ENCODE measurements around the gene CYP2A6. TPM values are rescaled to one million over a fixed set of nuclear protein-coding genes. Genes with fewer than 3 reads are reported as not detected.
A peak's percentile ranks its signal among the peaks of the same experiment; 100 is the strongest.
"Not testable (repeated sequence)": the region's sequence is repeated elsewhere in the genome, so short reads cannot be mapped to it uniquely, and the experiment has no call there.

The CYP2A6 gene
- total RNA-seq, 2 experiments from 2014 or later, result not detected

DNA sequence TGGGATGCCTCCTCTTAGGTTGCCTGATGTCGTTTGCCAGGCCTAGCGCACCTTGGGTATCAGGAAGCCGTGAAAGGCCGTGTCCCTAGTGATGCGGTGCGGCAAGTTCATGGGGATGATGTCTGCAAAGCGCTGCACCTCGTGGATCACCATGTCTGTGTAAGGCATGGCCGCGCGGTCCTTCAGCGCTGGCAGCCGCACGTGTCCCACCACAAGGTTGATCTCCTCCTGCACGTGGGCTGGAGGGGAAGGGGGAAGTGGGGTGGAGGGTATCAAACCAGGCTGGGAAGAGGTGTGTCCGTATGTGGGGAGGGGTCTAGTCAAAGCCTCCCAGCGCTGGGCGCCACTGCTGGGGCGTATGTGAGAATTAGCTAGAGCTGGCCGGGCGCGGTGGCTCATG lies 28.1 kb downstream of the CYP2A6 start:
- Mint-ChIP-seq H3K36me3 (peaks cover 7% of the 10 kb centered on the region), H3K27me3 (peaks cover 3% of the 10 kb centered on the region), H3K4me1 (peaks cover 33% of the 10 kb centered on the region), H3K9me3 (ENCODE audit: low read depth) (no peaks in the 10 kb centered on the region), H3K27ac (no peak overlapping the region), H3K4me3 (no peak overlapping the region)
- CTCF ChIA-PET, result interaction anchor here (1.7 to 2.0 kb wide), 2 partner anchors 67 to 159 kb away, joined by 4 to 6 read pairs; no protein-coding TSS in a partner anchor
- DNase-seq, result peak; percentile 38
- no peak for ATAC-seq

DNA sequence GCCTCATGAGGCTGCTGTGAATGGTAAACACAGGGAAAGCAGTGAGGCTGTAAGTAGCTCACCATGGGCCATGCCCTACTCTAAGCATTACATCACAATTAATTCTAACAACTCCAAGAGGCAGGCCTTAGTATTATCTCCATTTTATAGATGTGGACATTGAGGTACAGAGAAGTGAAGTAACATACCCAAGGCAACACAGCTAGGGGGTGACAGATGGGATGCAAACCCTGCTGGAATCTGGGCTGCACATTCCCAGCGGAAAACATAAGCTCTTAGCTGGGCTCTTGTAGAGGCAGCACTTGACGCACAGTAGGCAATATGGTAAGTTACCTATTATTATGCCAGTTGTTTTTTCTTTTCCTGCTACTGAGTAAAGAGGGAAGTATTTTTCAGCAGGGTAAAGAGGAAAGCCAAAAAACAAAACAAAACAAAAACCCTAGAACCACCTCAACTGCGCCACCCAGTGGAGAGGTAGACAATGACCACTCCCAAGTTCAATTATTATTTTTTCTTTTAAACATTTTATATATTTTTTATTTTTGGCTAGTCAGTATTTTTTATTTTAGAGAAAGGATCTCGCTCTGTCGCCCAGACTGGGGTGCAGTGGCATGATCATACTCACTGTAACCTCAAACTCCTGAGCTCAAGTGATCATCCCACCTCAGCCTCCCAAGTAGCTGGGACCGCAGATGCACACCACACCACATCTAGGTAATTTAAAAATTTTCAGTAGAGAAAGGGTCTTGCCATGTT lies 30.6 kb downstream of the CYP2A6 start:
- not testable (repeated sequence) for H3K4me3 Mint-ChIP-seq; H3K9me3 Mint-ChIP-seq (ENCODE audit: low read depth); ATAC-seq; H3K36me3 Mint-ChIP-seq
- CTCF ChIA-PET, result interaction anchor here (0.6 to 5.5 kb wide), 22 partner anchors 12 to 439 kb away, joined by 3 to 67 read pairs (median 4); partner anchors contain the start of genes COQ8B, ITPKC and RAB4B
- Mint-ChIP-seq H3K27me3 (peaks cover 12% of the 10 kb centered on the region), H3K4me1 (peaks cover 22% of the 10 kb centered on the region), H3K27ac (peak overlapping the region; percentile 63)
- peak; percentile 68 for DNase-seq

DNA sequence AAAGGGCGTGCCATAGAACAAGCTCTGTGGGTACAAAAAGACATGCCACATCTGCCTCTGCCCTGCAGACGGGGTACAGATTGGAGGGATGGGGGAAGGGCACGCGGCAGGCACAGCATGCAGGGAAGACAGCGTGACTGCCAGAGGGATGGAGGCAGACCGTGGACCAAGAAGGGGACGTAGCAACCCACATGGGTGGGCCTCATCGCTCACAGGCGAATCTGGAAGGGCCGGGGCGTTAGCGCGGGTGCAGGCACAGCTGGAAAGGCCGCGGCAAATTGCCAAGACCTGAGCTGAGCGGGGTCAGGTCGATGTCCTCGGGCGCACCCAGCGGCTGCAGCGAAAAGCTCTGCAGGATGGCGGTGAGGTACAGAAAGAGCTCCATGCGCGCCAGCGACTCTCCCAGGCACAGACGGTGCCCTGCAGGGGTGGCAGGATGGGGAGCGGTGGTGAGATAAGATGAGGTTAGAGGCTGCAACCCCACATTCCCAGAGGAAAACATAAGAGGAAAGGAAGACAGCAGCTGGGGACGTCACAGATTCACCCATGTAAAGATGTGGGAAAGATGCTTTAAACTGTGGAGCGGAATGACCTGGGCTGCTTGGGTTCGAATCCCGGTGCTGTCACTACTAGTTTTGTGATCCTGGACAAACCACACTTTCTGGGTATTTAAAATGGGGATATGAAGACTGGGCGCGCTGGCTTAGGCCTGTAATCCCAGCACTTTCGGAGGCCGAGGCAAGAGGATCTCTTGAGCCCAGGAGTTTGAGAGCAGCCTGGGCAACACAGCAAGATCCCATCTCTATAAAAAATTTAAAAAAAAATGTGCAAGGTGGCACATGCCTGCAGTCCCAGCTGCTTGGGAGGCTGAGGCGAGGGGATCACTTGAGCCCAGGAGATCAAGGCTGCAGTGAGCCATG lies 31.5 kb downstream of the CYP2A6 start:
- Mint-ChIP-seq H3K27ac (peak overlapping the region; percentile 77), H3K4me1 (peaks cover 22% of the 10 kb centered on the region), H3K27me3 (peaks cover 14% of the 10 kb centered on the region), H3K4me3 (peak overlapping the region; percentile 71)
- not testable (repeated sequence) for H3K9me3 Mint-ChIP-seq (ENCODE audit: low read depth); H3K36me3 Mint-ChIP-seq
- ATAC-seq, result peak; percentile 94
- DNase-seq, result peak; percentile 79
- CTCF ChIA-PET, result interaction anchor here (0.6 to 5.5 kb wide), 15 partner anchors 13 to 436 kb away, joined by 3 to 67 read pairs (median 8); partner anchors contain the start of genes COQ8B, ITPKC and RAB4B

DNA sequence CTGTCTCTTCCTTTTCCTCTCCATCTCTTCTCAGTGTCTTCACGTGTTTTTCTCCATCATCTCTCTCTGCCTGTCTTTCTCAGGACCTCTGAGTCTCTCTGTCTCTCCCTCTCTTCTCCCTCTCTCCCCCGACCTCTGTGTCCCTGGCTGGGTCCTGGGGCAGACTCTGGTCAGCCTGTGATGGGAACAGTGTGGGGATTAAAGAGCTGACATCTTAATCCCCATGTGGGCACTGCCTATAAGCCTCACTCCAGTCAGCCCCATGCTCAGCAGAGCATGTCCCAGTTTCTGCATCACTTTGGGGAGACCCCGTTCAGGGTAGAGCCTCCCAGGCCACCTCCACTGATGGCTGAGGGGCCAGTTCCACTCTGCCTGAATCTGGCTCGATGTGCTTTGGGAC lies 35.0 kb downstream of the CYP2A6 start:
- H3K36me3 Mint-ChIP-seq, result peaks cover 1% of the 10 kb centered on the region
- CTCF ChIA-PET, result interaction anchor here (1.3 kb wide), 1 partner anchor 152 kb away, joined by 4 read pairs; no protein-coding TSS in a partner anchor
- H3K27me3 Mint-ChIP-seq, result peaks cover 31% of the 10 kb centered on the region
- H3K4me3 Mint-ChIP-seq, result no peak overlapping the region
- H3K4me1 Mint-ChIP-seq, result peaks cover 32% of the 10 kb centered on the region
- no peak for DNase-seq
- no peak overlapping the region for H3K27ac Mint-ChIP-seq
- no peaks in the 10 kb centered on the region for H3K9me3 Mint-ChIP-seq (ENCODE audit: low read depth)
- ATAC-seq, result no peak

DNA sequence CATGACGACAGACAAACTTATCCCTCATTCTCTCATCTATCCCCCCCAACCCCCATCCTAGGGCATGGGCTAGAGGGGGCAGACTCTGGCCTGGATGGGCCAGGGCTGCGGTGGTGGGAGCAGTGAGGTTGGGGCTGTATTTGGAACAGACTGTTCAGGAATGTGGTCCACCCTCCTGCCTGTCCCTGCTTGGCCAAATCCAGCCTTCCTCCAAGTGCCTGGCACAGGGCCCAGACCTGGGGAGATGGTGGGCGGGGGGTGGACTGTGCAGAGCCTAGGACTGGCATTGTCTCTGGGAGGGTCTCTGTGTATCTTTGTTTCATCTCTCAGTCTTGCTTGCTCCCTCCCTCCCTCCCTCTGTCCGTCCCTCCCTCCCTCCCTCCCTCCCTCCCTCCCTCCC lies 37.1 kb downstream of the CYP2A6 start:
- ATAC-seq (no peak), DNase-seq (no peak)
- Mint-ChIP-seq H3K36me3 (peaks cover 8% of the 10 kb centered on the region), H3K4me3 (no peak overlapping the region), H3K27ac (no peak overlapping the region), H3K9me3 (ENCODE audit: low read depth) (no peaks in the 10 kb centered on the region), H3K4me1 (peaks cover 29% of the 10 kb centered on the region), H3K27me3 (peaks cover 31% of the 10 kb centered on the region)
- CTCF ChIA-PET, result no interaction called here

DNA sequence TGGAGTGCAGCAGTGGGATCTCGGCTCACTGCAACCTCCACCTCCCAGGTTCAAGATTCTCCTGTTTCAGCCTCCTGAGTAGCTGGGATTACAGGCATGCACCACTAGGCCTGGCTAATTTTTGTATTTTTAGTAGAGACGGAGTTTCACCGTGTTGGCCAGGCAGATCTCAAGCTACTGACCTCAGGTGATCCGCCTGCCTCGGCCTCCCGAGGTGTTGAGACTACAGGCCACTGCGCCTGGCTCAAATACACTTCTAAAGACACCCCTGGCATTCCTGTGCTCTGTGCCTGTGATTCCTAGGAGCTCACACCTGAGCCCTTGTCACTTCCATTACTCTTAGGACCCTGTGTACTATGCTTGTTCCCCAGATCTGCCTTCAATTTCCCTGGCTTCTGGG lies 37.7 kb downstream of the CYP2A6 start:
- Mint-ChIP-seq H3K27me3 (peaks cover 28% of the 10 kb centered on the region), H3K36me3 (peaks cover 12% of the 10 kb centered on the region), H3K4me1 (peaks cover 31% of the 10 kb centered on the region)
- H3K27ac Mint-ChIP-seq; ATAC-seq; H3K9me3 Mint-ChIP-seq (ENCODE audit: low read depth); DNase-seq; H3K4me3 Mint-ChIP-seq: not testable (repeated sequence)
- CTCF ChIA-PET, result interaction anchor here (1.3 kb wide), 1 partner anchor 178 kb away, joined by 5 read pairs; no protein-coding TSS in a partner anchor

DNA sequence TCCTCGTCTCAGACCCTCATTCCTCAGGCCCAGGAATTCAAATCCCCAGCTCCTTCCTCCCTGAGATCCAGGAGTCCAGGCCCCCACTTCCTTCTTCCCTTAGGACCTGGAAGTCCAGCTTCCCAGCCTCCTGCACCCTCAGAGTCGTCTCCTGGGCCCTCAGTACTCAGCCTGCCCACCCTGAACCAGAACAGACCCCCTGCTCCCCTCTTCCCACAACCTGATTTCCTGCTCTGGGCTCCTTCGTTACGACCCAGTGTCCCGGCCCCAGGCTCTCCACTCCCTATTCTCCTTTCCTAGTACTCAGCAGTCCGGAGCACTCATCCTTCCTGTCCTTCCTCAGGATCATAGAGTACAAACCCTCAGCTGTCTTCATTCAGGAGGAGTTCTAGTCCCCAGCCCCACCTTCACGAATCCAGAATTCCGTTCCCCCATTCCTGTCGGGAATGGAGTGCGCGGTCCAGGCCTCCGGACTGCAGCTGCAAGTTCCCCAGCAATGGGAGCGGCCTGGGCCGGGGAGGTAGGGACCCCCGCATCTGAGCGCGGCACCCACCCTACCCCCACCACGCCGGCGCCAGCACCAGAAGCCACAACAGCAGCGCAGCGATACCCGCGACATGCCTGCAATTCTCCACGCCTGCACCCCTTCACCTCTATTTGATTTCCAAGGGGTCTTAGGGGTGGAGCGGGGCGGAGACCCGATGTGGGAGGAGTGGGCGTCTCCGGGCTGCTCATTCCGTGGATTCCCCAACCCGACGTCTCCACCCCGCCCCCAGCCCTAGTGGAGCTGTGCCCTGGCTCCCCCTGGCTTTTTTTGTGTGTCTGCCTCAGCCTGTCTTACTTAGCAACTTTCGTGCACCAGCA lies 38.5 kb downstream of the CYP2A6 start:
- peak overlapping the region; percentile 54 for H3K4me3 Mint-ChIP-seq
- peaks cover 38% of the 10 kb centered on the region for H3K4me1 Mint-ChIP-seq
- H3K9me3 Mint-ChIP-seq (ENCODE audit: low read depth), result no peaks in the 10 kb centered on the region
- H3K36me3 Mint-ChIP-seq, result peaks cover 16% of the 10 kb centered on the region
- CTCF ChIA-PET, result interaction anchor here (1.0 to 1.3 kb wide), 3 partner anchors 34 to 177 kb away, joined by 4 to 7 read pairs (median 5); partner anchors contain the start of genes ACTMAP and RAB4B
- H3K27ac Mint-ChIP-seq, result peak overlapping the region; percentile 37
- H3K27me3 Mint-ChIP-seq, result peaks cover 28% of the 10 kb centered on the region
- no peak for ATAC-seq
- DNase-seq, result peak; percentile 42

DNA sequence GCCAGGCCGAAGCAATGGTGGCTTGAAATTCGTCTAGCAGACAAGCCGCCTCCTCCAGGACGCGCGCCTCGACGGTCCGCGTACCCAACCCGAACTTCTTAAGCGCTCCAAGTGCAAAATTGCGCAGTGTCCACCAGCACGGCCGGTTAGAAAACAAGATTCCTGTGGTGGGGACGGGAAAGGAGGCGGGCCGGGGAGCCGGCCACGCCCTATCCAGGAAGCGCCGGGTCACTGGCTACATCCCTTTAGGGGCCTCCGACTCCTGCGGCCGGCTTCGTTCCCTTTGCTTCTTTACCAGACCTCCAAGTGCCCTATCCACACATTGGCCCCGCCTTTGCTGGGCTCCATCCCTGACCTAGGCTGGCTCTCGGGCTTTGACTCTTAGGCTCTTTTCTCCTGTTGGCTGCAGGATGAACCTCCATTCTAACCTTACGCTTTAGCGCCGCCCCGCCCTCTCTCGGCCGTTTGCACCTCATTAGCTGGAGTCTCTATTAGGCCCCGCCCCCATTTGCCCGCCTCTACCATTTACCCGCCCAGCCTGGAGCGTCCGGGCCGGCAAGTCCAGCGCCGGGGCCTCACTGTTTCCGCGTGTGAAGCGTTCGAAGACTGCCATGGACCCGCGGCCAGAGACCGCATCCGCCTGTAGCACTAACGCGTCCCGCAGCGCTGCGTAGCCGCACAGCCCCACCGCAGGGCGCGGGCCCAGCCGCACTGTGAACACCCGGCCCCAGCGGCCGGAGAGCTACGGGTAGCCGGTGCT lies 39.4 kb downstream of the CYP2A6 start:
- H3K4me3 Mint-ChIP-seq, result peak overlapping the region; percentile 77
- peaks cover 47% of the 10 kb centered on the region for H3K4me1 Mint-ChIP-seq

DNA sequence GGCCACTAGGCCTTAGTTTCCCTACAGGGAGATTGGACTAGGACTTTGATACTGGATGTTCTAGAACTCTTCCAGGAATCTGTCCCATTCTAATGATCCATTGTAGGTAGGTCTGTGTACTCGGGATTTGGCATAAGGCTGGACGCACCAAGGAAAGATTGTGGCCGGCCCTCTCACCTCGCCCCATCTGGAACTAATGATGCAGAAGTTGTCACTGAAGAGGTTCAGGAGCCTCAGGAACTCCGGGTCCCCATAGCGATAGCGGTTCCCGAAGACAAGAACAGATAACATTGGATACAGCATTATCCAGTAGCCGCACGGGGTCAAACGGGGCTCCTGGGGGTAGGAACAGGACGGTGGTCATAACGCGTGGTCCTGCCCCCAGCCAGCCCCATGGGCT lies 40.1 kb downstream of the CYP2A6 start:
- Mint-ChIP-seq H3K4me1 (peaks cover 53% of the 10 kb centered on the region), H3K27me3 (peaks cover 22% of the 10 kb centered on the region), H3K9me3 (ENCODE audit: low read depth) (no peaks in the 10 kb centered on the region), H3K36me3 (peaks cover 17% of the 10 kb centered on the region), H3K27ac (no peak overlapping the region), H3K4me3 (peak overlapping the region; percentile 77)
- DNase-seq, result no peak
- ATAC-seq, result no peak
- CTCF ChIA-PET, result interaction anchor here (2.4 kb wide), 1 partner anchor 150 kb away, joined by 6 read pairs; no protein-coding TSS in a partner anchor

More for the DNA sequence above, 39.4 kb downstream of the CYP2A6 start:
- peak overlapping the region; percentile 79 for H3K27ac Mint-ChIP-seq
- CTCF ChIA-PET, result interaction anchor here (1.0 to 1.1 kb wide), 2 partner anchors 33 to 60 kb away, joined by 4 to 7 read pairs; partner anchors contain the start of genes ACTMAP and RAB4B
- H3K9me3 Mint-ChIP-seq (ENCODE audit: low read depth), result not testable (repeated sequence)
- H3K27me3 Mint-ChIP-seq, result peaks cover 25% of the 10 kb centered on the region
- peaks cover 17% of the 10 kb centered on the region for H3K36me3 Mint-ChIP-seq
- peak; percentile 79 for DNase-seq
- ATAC-seq, result peak; percentile 89

DNA sequence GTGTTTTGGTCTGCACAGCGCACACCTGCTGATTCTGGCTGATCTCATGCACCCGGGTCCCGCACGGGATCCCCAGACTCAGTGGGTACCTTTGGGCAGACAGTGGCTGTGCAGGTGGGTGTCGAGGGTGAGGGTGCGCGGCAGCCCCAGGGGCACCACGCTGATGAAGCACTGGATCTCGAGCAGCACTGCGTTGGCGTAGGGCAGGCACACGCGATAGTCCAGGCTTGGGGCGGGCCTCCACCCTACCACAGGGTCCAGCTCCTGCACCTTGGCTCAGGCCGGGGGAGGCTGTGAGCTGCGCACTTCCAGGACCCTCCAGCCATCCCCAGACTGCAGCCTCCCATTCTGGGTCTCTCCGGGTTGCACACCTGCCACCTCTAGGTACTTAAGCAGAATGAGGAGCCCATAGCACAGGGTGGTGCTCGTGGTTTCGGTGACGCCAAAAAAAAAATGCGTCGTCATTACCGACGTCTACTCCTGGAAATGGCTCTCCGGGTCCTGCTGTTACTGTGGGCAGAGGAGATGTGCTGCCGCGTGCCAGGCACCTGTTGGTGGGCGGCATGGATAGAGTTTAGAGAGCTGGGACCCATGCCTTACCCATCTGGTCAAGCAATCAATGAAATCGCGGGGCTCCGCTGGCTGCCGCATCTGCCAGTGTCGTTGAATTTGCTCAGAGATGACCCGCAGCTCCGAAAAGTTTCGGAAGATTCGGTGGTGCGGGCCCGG lies 40.7 kb downstream of the CYP2A6 start:
- Mint-ChIP-seq H3K4me3 (no peak overlapping the region), H3K36me3 (peaks cover 20% of the 10 kb centered on the region), H3K9me3 (ENCODE audit: low read depth) (no peaks in the 10 kb centered on the region), H3K4me1 (peaks cover 60% of the 10 kb centered on the region), H3K27me3 (peaks cover 18% of the 10 kb centered on the region), H3K27ac (no peak overlapping the region)
- no peak for ATAC-seq
- CTCF ChIA-PET, result interaction anchor here (2.4 to 5.4 kb wide), 2 partner anchors 32 to 149 kb away, joined by 6 to 47 read pairs; partner anchors contain the start of genes MIA and RAB4B
- no peak for DNase-seq

DNA sequence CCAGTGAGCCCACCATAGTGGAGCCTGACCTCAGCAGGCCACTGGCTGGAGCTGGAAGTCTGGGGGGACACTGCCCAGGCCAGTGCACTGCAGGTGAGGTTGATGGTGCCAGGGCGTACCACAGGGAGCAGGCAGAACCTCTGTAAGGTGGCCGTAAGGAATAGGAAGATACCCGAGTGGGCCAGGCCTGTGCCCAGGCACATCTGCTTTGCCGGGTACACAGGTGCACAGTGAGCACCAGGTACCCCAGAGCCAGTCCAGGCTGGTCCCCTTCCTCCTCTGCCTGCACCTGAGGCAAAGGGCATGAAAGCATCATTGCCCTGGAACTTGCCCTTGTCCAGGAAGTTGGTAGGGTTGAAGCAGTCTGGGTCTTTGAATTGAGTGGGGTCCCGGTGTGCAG lies 41.8 kb downstream of the CYP2A6 start:
- H3K36me3 Mint-ChIP-seq, result peaks cover 28% of the 10 kb centered on the region
- H3K4me1 Mint-ChIP-seq, result peaks cover 70% of the 10 kb centered on the region
- H3K9me3 Mint-ChIP-seq (ENCODE audit: low read depth), result no peaks in the 10 kb centered on the region
- H3K27me3 Mint-ChIP-seq, result peaks cover 14% of the 10 kb centered on the region
- ATAC-seq (no peak), DNase-seq (no peak)
- no peak overlapping the region for H3K27ac Mint-ChIP-seq
- CTCF ChIA-PET, result interaction anchor here (2.4 to 6.4 kb wide), 6 partner anchors 10 to 148 kb away, joined by 6 to 60 read pairs (median 32); partner anchors contain the start of genes ACTMAP, MIA, RAB4B and SNRPA
- no peak overlapping the region for H3K4me3 Mint-ChIP-seq
